HL-60/S4 treated with phorbol 12-myristate 13-acetate at 8.2 ng/mL for 4 days and 3 days (cell line): ENCODE measurements around the gene PSPC1.

Experiments used
- in situ Hi-C: fragments of 300-500 bp; cut with MboI; formaldehyde crosslinking; loops from 2 replicates; pipeline ENCODE4 v1.15.0; 2022; ENCODE audit warnings: low sequenced_read_pairs

The PSPC1 gene

GRCh38 chr13:19674898-19675297, 107.8 kb downstream of the PSPC1 start:
- in situ Hi-C loops: no loop called here

GRCh38 chr13:19673473-19674430, 109.0 kb downstream of the PSPC1 start:
- in situ Hi-C loops: no loop called here

GRCh38 chr13:19672990-19673389, 109.8 kb downstream of the PSPC1 start:
- in situ Hi-C loops: no loop called here

GRCh38 chr13:19670147-19670546, 112.6 kb downstream of the PSPC1 start:
- in situ Hi-C loops: no loop called here

- in situ Hi-C loops: no loop called here
These were observed 114.0 kb downstream of the PSPC1 start for GRCh38 chr13:19668778-19669177.

- in situ Hi-C loops: no loop called here
These were observed 117.3 kb downstream of the PSPC1 start for GRCh38 chr13:19665427-19665859.

- in situ Hi-C loops: no loop called here
These were observed 118.1 kb downstream of the PSPC1 start for GRCh38 chr13:19664481-19665230.

- in situ Hi-C loops: no loop called here
These were observed 119.2 kb downstream of the PSPC1 start for GRCh38 chr13:19663416-19663979.

- in situ Hi-C loops: no loop called here
These were observed 121.2 kb downstream of the PSPC1 start for GRCh38 chr13:19661561-19661960.

GRCh38 chr13:19661126-19661525, 121.6 kb downstream of the PSPC1 start:
- in situ Hi-C loops: no loop called here

- in situ Hi-C loops: no loop called here
These were observed 123.9 kb downstream of the PSPC1 start for GRCh38 chr13:19658831-19659230.

- in situ Hi-C loops: no loop called here
These were observed 124.7 kb downstream of the PSPC1 start for GRCh38 chr13:19657872-19658591.
